RWPE1 (cell line): ENCODE data around the gene THSD8.
A peak's percentile ranks its signal among the peaks of the same experiment; 100 is the strongest.

Source experiments
- CTCF ChIA-PET: fragments of 350-600 bp; sonication (Branson Sonifier 250); formaldehyde crosslinking; extraction: SDS; loops from one replicate; lab custom pipeline; 2021; lab: Yijun Ruan, JAX
- POLR2A ChIA-PET: fragments of 400-600 bp; formaldehyde crosslinking; extraction: SDS; loops from one replicate; lab custom pipeline; 2020; ENCODE audit warnings: antibody characterized with exemption; ENCODE audit not compliant: low non-redundant PET; lab: Yijun Ruan, JAX
- DNase-seq: peaks from one replicate; pipeline ENCODE4 v3.0.0; 2012; ENCODE audit warnings: low spot score
- H3K27ac ChIP-seq: fragments of 450-650 bp; 2 replicates; pipeline ENCODE4 v1.5.1; 2017
- TF ChIP-seq, protein P1 (sequence below): fragments of 450-650 bp; conservative IDR thresholded peaks from 2 replicates; pipeline ENCODE4 v1.5.1; 2017; ENCODE audit warnings: low read depth, mild to moderate bottlenecking

THSD8 gene

DNA sequence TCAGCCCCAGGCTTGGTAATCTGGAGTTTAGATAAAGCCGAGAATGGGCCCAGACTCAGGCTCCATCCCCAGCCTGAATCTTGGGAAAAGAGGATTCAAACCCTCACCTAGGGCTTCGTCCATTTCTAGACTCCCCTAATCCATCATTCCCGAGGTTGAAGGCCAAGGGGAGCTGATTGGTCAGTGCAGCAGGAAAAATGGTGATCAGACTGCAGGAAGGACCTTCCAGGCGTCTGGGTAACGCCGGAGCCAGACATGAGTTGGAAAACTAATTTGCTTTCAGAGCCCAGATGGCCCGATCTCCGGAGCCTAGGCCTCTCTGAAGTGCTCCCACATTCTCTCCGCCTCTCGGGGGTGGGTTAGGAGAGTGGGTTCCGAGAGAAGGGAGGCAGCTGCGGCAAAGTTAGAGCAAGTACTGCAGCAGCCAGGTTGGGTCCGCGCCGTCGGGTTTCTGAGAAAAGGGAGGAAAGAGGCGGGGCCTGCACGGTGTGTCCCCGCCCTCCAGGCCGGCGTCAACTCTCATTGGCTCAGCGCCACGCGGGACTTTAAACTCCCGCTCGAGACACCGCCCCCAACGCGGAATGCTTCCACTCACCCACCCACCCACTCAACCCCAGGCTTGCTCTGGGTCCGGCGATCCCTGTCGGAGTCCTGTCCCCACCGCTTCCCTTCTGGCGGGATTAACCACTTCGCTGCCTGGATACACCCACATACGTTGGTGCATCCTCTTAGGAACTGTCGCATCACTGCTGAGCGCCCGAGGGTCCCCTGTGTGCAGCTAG is 33.3 kb downstream of the THSD8 start:
- ChIA-PET POLR2A (no interaction called here), CTCF (no interaction called here)
- DNase-seq: no peak
- TF ChIP-seq, protein P1, sequence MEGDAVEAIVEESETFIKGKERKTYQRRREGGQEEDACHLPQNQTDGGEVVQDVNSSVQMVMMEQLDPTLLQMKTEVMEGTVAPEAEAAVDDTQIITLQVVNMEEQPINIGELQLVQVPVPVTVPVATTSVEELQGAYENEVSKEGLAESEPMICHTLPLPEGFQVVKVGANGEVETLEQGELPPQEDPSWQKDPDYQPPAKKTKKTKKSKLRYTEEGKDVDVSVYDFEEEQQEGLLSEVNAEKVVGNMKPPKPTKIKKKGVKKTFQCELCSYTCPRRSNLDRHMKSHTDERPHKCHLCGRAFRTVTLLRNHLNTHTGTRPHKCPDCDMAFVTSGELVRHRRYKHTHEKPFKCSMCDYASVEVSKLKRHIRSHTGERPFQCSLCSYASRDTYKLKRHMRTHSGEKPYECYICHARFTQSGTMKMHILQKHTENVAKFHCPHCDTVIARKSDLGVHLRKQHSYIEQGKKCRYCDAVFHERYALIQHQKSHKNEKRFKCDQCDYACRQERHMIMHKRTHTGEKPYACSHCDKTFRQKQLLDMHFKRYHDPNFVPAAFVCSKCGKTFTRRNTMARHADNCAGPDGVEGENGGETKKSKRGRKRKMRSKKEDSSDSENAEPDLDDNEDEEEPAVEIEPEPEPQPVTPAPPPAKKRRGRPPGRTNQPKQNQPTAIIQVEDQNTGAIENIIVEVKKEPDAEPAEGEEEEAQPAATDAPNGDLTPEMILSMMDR: no peak
- H3K27ac ChIP-seq: no peak overlapping the region

DNA sequence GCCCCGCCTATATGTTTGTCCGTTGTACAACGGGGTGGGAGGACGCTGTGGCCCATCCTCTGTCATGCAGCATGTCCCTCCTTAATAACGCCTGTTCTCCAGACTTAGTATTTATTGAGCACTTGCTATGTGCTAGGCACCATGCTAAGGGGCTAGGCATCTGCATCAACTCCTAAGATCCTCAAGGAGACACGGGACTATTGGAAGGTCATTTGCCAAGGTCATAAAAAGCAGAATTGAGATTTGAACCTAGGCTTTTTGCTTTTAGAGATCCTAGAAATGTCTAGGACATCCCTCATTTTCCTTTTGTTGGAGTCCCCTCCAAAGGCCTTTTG is 34.6 kb downstream of the THSD8 start:
- DNase-seq: no peak
- H3K27ac ChIP-seq: no peak overlapping the region
- ChIA-PET CTCF (interaction anchor here (1.4 kb wide), 1 partner anchor 11 kb away, joined by 11 read pairs; no protein-coding TSS in a partner anchor), POLR2A (no interaction called here)
- TF ChIP-seq, protein P1: no peak

DNA sequence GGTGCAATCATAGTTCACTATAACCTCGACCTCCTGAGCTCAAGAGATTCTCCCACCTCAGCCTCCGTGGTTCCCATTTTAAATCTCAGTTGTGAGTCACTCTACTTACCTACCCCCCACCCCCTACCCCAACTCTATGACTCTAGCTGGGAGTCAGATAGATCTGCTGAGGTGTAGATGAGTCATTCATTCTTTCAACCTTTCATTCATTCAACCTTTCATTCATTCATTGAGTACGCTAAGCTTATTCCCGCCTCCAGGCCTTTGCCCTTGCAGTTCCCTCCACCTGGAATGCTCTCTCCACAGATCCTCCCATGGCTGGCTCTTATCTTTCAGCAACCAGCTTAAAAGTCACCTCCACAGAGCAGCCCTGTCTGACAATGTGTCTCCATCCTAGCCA is 35.4 kb downstream of the THSD8 start:
- ChIA-PET CTCF (interaction anchor here (0.5 to 1.4 kb wide), 3 partner anchors 11 to 63 kb away, joined by 3 to 11 read pairs (median 6); partner anchors contain the start of gene THSD8), POLR2A (interaction anchor here (0.6 kb wide), 1 partner anchor 64 kb away, joined by 5 read pairs; no protein-coding TSS in a partner anchor)
- H3K27ac ChIP-seq: no peak overlapping the region
- TF ChIP-seq, protein P1: no peak
- peak; percentile 79 for DNase-seq

DNA sequence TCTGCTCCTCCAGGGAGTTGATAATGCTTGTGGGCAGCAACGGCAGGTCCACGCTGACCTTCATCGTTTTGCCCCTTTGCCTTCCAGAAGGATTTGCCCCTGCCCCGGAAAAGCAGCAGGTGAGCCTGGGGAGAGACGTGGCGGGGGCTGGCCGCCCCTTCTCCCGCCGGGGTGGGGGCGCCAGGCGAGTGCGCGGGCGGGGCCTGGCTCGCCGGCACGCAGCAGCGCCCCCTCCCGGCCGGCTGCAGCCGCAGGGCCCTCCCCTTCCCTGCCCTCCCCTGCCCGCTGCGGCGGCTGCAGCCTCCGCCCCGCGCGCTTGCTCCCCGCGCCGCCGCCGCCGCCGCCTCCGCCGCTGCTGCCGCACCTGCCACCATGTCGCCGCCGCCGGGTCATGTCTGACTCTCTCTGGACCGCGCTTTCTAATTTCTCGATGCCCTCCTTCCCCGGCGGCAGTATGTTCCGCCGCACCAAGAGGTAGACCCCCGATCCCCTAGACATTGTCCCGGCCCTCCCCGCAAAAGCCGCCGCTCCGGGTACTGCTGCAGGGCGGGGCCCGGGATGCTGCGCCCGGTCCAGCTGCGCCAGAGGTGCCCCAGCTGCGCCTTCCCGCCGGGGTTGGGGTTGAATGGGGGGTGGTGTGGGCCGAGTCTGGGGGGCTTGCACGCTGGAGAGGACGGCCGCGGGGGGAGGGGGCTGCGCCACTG is 36.5 kb downstream of the THSD8 start, which contains the start of gene MAST1:
Gene MAST1, plus strand, starts transcription at position 334 of the 704 bp plus-strand sequence. Its CDS starts 58 bp downstream, at position 392.
- no peak within 1 kb of the TSS for H3K27ac ChIP-seq

DNA sequence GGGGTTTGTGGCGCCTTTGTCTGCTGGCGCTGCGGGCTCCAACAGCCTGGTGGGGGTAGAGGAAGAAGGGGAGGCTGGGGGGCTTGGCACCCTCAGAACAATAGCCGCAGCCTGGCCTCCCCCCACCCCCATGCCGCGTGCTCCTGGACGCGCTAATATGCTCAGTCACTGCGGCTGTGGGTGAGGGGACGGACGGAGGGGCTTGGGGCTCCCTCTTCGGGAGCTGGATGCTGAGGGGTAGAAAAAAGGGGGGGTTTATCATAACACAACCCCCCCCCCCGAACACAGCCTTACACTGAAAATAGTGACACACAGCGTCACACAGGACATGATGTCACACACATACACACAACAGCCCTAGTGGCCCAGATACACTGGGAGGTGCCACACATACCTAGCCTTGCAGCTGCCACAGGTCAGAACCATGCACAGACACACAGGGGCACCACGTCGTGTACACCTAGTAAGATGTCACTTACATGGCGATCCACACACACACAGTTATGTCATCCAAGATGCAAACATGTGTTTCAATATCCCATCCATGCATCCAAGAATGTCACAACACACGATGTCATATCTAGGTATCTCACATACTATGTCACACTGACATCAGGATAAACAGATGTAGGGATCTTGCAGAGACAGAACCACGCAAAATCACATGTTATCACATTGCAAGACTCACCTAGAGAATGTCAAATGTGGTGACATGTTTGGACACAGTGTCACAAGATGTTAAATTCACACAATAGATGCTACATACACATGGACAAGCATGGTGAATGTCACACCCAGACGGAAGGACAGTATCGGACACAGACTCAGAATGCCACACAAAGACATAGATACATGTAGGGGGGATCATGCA is 37.3 kb downstream of the THSD8 start:
- H3K27ac ChIP-seq: no peak overlapping the region
- ChIA-PET CTCF (interaction anchor here (0.6 to 0.7 kb wide), 5 partner anchors 25 to 698 kb away, joined by 3 to 6 read pairs (median 3); no protein-coding TSS in a partner anchor), POLR2A (no interaction called here)
- TF ChIP-seq, protein P1: no peak
- DNase-seq: no peak

More for the DNA sequence above, 36.5 kb downstream of the THSD8 start, which contains the start of gene MAST1:
- ChIA-PET POLR2A (no interaction called here), CTCF (interaction anchor here (0.6 to 0.7 kb wide), 5 partner anchors 24 to 697 kb away, joined by 3 to 6 read pairs (median 3); no protein-coding TSS in a partner anchor)
- TF ChIP-seq, protein P1: peak; percentile 77
- DNase-seq: no peak
